Lung (tissue), 12 donors: Measurements from ENCODE around the gene MS4A3. TPM values are rescaled to one million over a fixed set of nuclear protein-coding genes. Genes with fewer than 3 reads are reported as not detected.
A peak's percentile ranks its signal among the peaks of the same experiment; 100 is the strongest.
"Not testable (repeated sequence)": the region's sequence is repeated elsewhere in the genome, so short reads cannot be mapped to it uniquely, and the experiment has no call there.

Experiments
- ATAC-seq: fragments of 200-7000 bp; cut with Tn5 transposase; one replicate; pipeline ENCODE4 v1.9.1; 2020; ENCODE audit warnings: moderate number of reproducible peaks; ENCODE audit not compliant: insufficient read depth, low FRiP score
- DNase-seq, 3 donors: peaks; one replicate each; pipeline ENCODE4 v3.0.0-alpha.2; 2013 to 2017
- H3K27ac ChIP-seq, 2 donors: one replicate each; pipeline ENCODE4 v1.5.1; 2013; ENCODE audit warnings: mild to moderate bottlenecking in 2 of 2, moderate library complexity in 2 of 2, control low read depth in 1 of 2, inconsistent platforms in 1 of 2, low read depth in 1 of 2, low read length in 1 of 2
- H3K27me3 ChIP-seq, 3 donors: one replicate each; pipeline ENCODE4 v1.5.1; 2013; ENCODE audit warnings: low read length in 2 of 3; ENCODE audit not compliant: control insufficient read depth in 3 of 3, insufficient read depth in 3 of 3
- H3K36me3 ChIP-seq, 4 donors: one replicate each; pipeline ENCODE4 v1.5.1; 2013; ENCODE audit warnings: low read length in 4 of 4, mild to moderate bottlenecking in 1 of 4, moderate library complexity in 1 of 4; ENCODE audit not compliant: control insufficient read depth in 4 of 4, insufficient read depth in 4 of 4
- H3K4me1 ChIP-seq, 5 donors: one replicate each; pipeline ENCODE4 v1.5.1; 2013; ENCODE audit warnings: low read length in 5 of 5, mild to moderate bottlenecking in 2 of 5, moderate library complexity in 1 of 5; ENCODE audit not compliant: control insufficient read depth in 5 of 5, insufficient read depth in 5 of 5
- H3K4me3 ChIP-seq: one replicate; pipeline ENCODE4 v1.5.1; 2013; ENCODE audit warnings: mild to moderate bottlenecking, control low read depth, moderate library complexity
- H3K9ac ChIP-seq, 2 donors: one replicate each; pipeline ENCODE4 v1.5.1; 2013; ENCODE audit warnings: low read length in 2 of 2, control low read depth in 1 of 2; ENCODE audit not compliant: insufficient read depth in 1 of 2
- H3K9me3 ChIP-seq, 4 donors: one replicate each; pipeline ENCODE4 v1.5.1; 2013; ENCODE audit warnings: low read length in 3 of 4, mild to moderate bottlenecking in 1 of 4, moderate library complexity in 1 of 4; ENCODE audit not compliant: control insufficient read depth in 4 of 4, insufficient read depth in 3 of 4
- CTCF ChIP-seq: IDR thresholded peaks from 2 replicates; pipeline ENCODE4 v1.5.1; 2012; ENCODE audit warnings: mild to moderate bottlenecking; ENCODE audit errors: control extremely low read depth, extremely low read depth
- WGBS, 2 donors: extraction: QIAGEN DNeasy Blood & Tissue Kit; methylation state at CpG; one replicate each; pipeline ENCODE4 v1.1.7; 2013; 5-methylcytosine and 5-hydroxymethylcytosine counted together
- polyA plus RNA-seq, 2 donors: library from polyadenylated mRNA; stranded (reverse); fragments of 200-250 nt; gene quantifications; one replicate each; pipeline ENCODE4 v1.2.1, GENCODE V29; 2013
- total RNA-seq, 2 donors: library from RNA; depleted of rRNA in 1 of 2; stranded (reverse); fragments of >200 nt in 1 of 2; gene quantifications; one replicate each; pipeline ENCODE4 v1.2.1, GENCODE V29; 2014 to 2021
- donor health status: control.
- donor health status: control.
- donor health status: Bipolar disorder and iron deficiency.
- donor health status: healthy.
- donor health status: DM: yes; HTN: yes; CAD: no.

Gene MS4A3
- total and polyA plus RNA-seq, 4 donors, result 0.20 to 6.6 (median 1.4) TPM

GRCh38 chr11:60098508-60098907 lies 42.0 kb downstream of the MS4A3 start:
- no peak for DNase-seq
- Histone ChIP-seq H3K9ac (no peak overlapping the region), H3K4me3 (no peak overlapping the region), H3K36me3 (no peaks in the 10 kb centered on the region), H3K27ac (no peak overlapping the region), H3K27me3 (no peaks in the 10 kb centered on the region), H3K4me1 (no peaks in the 10 kb centered on the region), H3K9me3 (no peaks in the 10 kb centered on the region)
- no peak for ATAC-seq
- no peak for TF ChIP-seq CTCF

- TF ChIP-seq CTCF, result no peak
- no peak overlapping the region for H3K27ac ChIP-seq
- no peaks in the 10 kb centered on the region for H3K27me3 ChIP-seq
- no peak for ATAC-seq
- H3K4me1 ChIP-seq, result no peaks in the 10 kb centered on the region
- 58 to 67% methylated on average over 1 of the region's 1 CpG for WGBS, 2 donors
- no peak overlapping the region for H3K4me3 ChIP-seq
- DNase-seq, result no peak
- H3K9me3 ChIP-seq, result no peaks in the 10 kb centered on the region
- no peak overlapping the region for H3K9ac ChIP-seq
- no peaks in the 10 kb centered on the region for H3K36me3 ChIP-seq
Observed at GRCh38 chr11:60100516-60100915, 44.1 kb downstream of the MS4A3 start.

- ATAC-seq, DNase-seq, H3K27ac ChIP-seq, H3K4me1 ChIP-seq, H3K4me3 ChIP-seq, H3K27me3 ChIP-seq, H3K36me3 ChIP-seq, H3K9me3 ChIP-seq, H3K9ac ChIP-seq: not testable (repeated sequence)
- 69 to 71% methylated on average over 11 of the region's 11 CpGs for WGBS, 2 donors
Observed at GRCh38 chr11:60101368-60101767, 44.9 kb downstream of the MS4A3 start.

GRCh38 chr11:60104471-60105115 lies 48.1 kb downstream of the MS4A3 start:
- ATAC-seq, H3K36me3 ChIP-seq, H3K27me3 ChIP-seq, H3K9me3 ChIP-seq, H3K27ac ChIP-seq, H3K4me1 ChIP-seq, H3K4me3 ChIP-seq, H3K9ac ChIP-seq: not testable (repeated sequence)
- peak; percentile 5 to 29 (median 14) for DNase-seq
- 70 to 82% methylated on average over 8 of the region's 8 CpGs for WGBS, 2 donors

- H3K9ac ChIP-seq, ATAC-seq, H3K4me3 ChIP-seq, H3K27ac ChIP-seq, DNase-seq, H3K9me3 ChIP-seq, H3K4me1 ChIP-seq, H3K27me3 ChIP-seq, H3K36me3 ChIP-seq: not testable (repeated sequence)
- WGBS, 2 donors, result 81 to 90% methylated on average over 5 of the region's 5 CpGs
Observed at GRCh38 chr11:60108631-60109030, 52.2 kb downstream of the MS4A3 start.
